Fibroblast of villous mesenchyme (primary cell): ENCODE results near the gene RNF212B. TPM values are rescaled to one million over a fixed set of nuclear protein-coding genes. Genes with fewer than 3 reads are reported as not detected.
A peak's percentile ranks its signal among the peaks of the same experiment; 100 is the strongest.

Source experiments
- DNase-seq: peaks from one replicate; pipeline ENCODE4 v3.0.0-alpha.2; 2010; ENCODE audit warnings: low read depth
- H3K4me3 ChIP-seq: 2 replicates; pipeline ENCODE4 v1.5.1; 2011; ENCODE audit warnings: low read depth, mild to moderate bottlenecking, low read length
- CTCF ChIP-seq: IDR thresholded peaks from 2 replicates; pipeline ENCODE4 v1.5.1; 2012; ENCODE audit warnings: low read depth, mild to moderate bottlenecking, low read length; ENCODE audit not compliant: insufficient read depth
- total RNA-seq: library from RNA; depleted of rRNA; stranded (reverse); fragments of >200 nt; gene quantifications from 2 replicates; pipeline ENCODE4 v1.2.3, GENCODE V29; 2012

The RNF212B gene
- total RNA-seq, 1 donor = not detected

GRCh38 chr14:23299211-23299957, 61.6 kb downstream of the RNF212B start:
- peak; percentile 29 for TF ChIP-seq CTCF
- peak; percentile 66 for DNase-seq
- no peak overlapping the region for H3K4me3 ChIP-seq

- peak; percentile 3 for DNase-seq
- peak overlapping the region; percentile 77 for H3K4me3 ChIP-seq
- TF ChIP-seq CTCF = no peak
Measured at GRCh38 chr14:23299986-23300686, 62.4 kb downstream of the RNF212B start.

GRCh38 chr14:23300687-23301223, 63.0 kb downstream of the RNF212B start:
- DNase-seq = peak; percentile 30
- H3K4me3 ChIP-seq = peak overlapping the region; percentile 77
- TF ChIP-seq CTCF = no peak

- H3K4me3 ChIP-seq = peak overlapping the region; percentile 77
- peak; percentile 47 for TF ChIP-seq CTCF
- DNase-seq = peak; percentile 99
Measured at GRCh38 chr14:23301288-23301968, 63.7 kb downstream of the RNF212B start.

- no peak for TF ChIP-seq CTCF
- DNase-seq = no peak
- peak overlapping the region; percentile 72 for H3K4me3 ChIP-seq
Measured at GRCh38 chr14:23301969-23302289, 64.2 kb downstream of the RNF212B start.

GRCh38 chr14:23302290-23303225, 64.8 kb downstream of the RNF212B start, which contains the start of gene PPP1R3E:
Gene PPP1R3E (minus strand): TSS chr14:23302859. CDS start chr14:23302576, 283 bp downstream.
- H3K4me3 ChIP-seq = peak within 1 kb of the TSS; percentile 72
- peak; percentile 47 for DNase-seq
- no peak for TF ChIP-seq CTCF
